OCI-LY3 (cell line): ENCODE data around the gene PIP4K2B.

Experiments
- EZH2phosphoT487 ChIP-seq: fragments of 200-600 bp; shearing (Covaris generic); IDR thresholded peaks from 2 replicates; pipeline ENCODE4 v1.6.1; 2018; ENCODE audit warnings: antibody characterized with exemption, mixed run types, low read depth
- TF ChIP-seq, protein P1 (sequence below): fragments of 200-600, 300-600 bp; sonication (generic); IDR thresholded peaks from 2 replicates; pipeline ENCODE4 v1.5.1; 2014; ENCODE audit warnings: antibody characterized with exemption, low read length, low read depth

DNA sequence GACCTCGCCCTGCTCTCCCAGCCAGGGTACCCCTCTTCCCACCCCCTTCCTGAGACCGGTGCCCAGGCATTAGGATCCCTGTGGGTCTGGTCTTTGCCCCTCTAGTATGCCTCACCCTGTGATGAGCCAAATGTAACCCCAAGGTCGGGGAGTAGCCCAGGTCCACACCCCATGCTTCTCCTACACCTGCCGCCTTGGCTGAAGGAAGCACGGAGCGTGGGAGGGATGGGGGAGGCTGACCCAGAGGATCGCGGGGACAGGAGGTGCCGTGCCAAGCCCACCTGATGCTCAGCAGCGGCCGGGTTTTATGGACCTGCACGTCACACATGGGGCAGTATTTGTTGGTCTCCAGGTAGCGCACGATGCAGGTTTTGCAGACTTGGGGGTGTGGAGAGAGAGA is 60.1 kb downstream of the PIP4K2B start:
- TF ChIP-seq, protein P1, sequence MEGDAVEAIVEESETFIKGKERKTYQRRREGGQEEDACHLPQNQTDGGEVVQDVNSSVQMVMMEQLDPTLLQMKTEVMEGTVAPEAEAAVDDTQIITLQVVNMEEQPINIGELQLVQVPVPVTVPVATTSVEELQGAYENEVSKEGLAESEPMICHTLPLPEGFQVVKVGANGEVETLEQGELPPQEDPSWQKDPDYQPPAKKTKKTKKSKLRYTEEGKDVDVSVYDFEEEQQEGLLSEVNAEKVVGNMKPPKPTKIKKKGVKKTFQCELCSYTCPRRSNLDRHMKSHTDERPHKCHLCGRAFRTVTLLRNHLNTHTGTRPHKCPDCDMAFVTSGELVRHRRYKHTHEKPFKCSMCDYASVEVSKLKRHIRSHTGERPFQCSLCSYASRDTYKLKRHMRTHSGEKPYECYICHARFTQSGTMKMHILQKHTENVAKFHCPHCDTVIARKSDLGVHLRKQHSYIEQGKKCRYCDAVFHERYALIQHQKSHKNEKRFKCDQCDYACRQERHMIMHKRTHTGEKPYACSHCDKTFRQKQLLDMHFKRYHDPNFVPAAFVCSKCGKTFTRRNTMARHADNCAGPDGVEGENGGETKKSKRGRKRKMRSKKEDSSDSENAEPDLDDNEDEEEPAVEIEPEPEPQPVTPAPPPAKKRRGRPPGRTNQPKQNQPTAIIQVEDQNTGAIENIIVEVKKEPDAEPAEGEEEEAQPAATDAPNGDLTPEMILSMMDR, result no peak
- no peak for TF ChIP-seq EZH2phosphoT487
